AG09309 (cell line): ENCODE results near the gene USP36.

Experiments used
- DNase-seq: peaks from one replicate; pipeline ENCODE4 v3.0.0-alpha.2; 2010; ENCODE audit warnings: low read depth
- H3K4me3 ChIP-seq: 2 replicates; pipeline ENCODE4 v1.5.1; 2011; ENCODE audit warnings: mild to moderate bottlenecking, low read depth, low read length, moderate library complexity; ENCODE audit not compliant: control insufficient read depth
- CTCF ChIP-seq: IDR thresholded peaks from 2 replicates; pipeline ENCODE4 v1.5.1; 2011; ENCODE audit warnings: mild to moderate bottlenecking, low read depth, low read length, inconsistent platforms; ENCODE audit not compliant: insufficient read depth, control insufficient read depth; ENCODE audit errors: missing control alignments

The USP36 gene

GRCh38 chr17:78823282-78824046 lies 17.1 kb downstream of the USP36 start:
- no peak for TF ChIP-seq CTCF
- no peak overlapping the region for H3K4me3 ChIP-seq
- no peak for DNase-seq

- no peak for TF ChIP-seq CTCF
- peak overlapping the region; percentile 12; the same call in 1 of the 2 replicates for H3K4me3 ChIP-seq
- DNase-seq = peak; percentile 94
Observed at GRCh38 chr17:78822552-78822951, 18.1 kb downstream of the USP36 start.

GRCh38 chr17:78821961-78822360 lies 18.7 kb downstream of the USP36 start:
- H3K4me3 ChIP-seq = no peak overlapping the region
- DNase-seq = no peak
- no peak for TF ChIP-seq CTCF

GRCh38 chr17:78820841-78821240 lies 19.8 kb downstream of the USP36 start:
- no peak for TF ChIP-seq CTCF
- no peak overlapping the region for H3K4me3 ChIP-seq

GRCh38 chr17:78819806-78820792 lies 20.5 kb downstream of the USP36 start:
- TF ChIP-seq CTCF = no peak
- no peak for DNase-seq
- no peak overlapping the region for H3K4me3 ChIP-seq

More at GRCh38 chr17:78820841-78821240, 19.8 kb downstream of the USP36 start:
- no peak for DNase-seq

GRCh38 chr17:78819402-78819801 lies 21.2 kb downstream of the USP36 start:
- no peak for DNase-seq
- no peak overlapping the region for H3K4me3 ChIP-seq
- no peak for TF ChIP-seq CTCF
